ENCODE measurements around the gene SLX4IP.

Gene SLX4IP

DNA sequence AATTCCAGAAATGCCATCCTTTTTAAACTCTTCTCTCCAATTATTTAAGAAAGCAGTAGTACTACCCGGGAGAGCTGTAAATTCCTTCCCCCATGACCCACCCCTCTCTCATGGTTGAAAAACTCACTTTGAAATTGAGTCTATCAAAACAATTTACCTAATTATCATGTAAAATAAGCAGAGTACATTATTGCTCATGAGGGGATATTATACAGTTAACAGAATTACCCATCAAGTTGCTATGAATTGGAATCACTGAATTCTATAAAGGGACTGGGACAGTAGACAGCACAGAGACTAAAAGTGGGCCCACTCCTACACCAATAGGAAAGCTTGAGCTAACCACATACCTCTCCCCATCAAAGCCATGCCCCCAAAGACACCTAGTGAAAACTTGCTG is 222.3 kb downstream of the SLX4IP start:
- no peak for DNase-seq (ENCODE audit: low read depth)
- TF ChIP-seq POLR2A (IDR thresholded peaks at IDR 0.05; ENCODE audit: extremely low read depth, insufficient read length), result no peak
- TF ChIP-seq, protein P1, sequence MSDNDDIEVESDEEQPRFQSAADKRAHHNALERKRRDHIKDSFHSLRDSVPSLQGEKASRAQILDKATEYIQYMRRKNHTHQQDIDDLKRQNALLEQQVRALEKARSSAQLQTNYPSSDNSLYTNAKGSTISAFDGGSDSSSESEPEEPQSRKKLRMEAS (IDR thresholded peaks at IDR 0.05; ENCODE audit: low read depth, low read length), result no peak
- TF ChIP-seq, protein P2, sequence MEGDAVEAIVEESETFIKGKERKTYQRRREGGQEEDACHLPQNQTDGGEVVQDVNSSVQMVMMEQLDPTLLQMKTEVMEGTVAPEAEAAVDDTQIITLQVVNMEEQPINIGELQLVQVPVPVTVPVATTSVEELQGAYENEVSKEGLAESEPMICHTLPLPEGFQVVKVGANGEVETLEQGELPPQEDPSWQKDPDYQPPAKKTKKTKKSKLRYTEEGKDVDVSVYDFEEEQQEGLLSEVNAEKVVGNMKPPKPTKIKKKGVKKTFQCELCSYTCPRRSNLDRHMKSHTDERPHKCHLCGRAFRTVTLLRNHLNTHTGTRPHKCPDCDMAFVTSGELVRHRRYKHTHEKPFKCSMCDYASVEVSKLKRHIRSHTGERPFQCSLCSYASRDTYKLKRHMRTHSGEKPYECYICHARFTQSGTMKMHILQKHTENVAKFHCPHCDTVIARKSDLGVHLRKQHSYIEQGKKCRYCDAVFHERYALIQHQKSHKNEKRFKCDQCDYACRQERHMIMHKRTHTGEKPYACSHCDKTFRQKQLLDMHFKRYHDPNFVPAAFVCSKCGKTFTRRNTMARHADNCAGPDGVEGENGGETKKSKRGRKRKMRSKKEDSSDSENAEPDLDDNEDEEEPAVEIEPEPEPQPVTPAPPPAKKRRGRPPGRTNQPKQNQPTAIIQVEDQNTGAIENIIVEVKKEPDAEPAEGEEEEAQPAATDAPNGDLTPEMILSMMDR (IDR thresholded peaks at IDR 0.05; ENCODE audit: low read depth, low read length), result no peak
- no peak for TF ChIP-seq MYC (IDR thresholded peaks at IDR 0.05; ENCODE audit: low read depth, low read length)
- H3K4me3 ChIP-seq (ENCODE audit: low read depth, low read length), result no peak overlapping the region

DNA sequence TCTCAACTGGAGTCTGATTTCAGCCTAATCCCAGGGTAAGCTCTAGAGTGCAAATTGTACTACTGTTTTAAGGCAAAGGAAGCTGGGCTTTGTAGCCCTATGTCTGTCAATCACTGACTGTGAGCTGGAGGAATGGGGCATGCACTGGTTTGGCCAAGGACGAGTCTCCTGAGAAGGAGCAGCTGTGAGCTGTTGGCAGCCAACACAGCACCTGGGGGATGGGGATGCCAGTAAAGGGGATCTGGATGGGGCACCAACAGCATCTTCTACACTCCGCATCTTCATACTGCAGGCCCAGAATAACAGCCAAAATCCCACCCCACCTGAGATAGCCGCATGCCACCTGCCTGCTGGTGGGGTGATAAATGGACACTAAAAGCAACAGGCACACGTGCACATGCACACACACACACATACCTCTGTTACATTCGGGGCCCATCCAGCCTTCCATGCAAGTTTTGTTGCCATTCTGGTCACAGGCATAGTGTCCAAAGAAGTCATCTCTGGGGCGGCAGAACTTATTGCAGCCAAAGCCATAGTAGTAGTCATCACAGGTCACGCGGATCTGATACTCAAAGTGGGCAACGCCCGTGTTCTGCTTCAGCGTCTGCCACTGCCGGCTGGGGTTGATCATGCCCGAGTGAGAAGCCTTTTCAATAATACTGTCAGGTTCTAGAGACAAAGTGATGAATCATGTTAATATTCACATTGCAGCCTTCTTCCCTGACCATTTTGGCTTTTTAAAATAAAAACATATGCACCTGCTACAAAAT is 223.1 kb downstream of the SLX4IP start:
- H3K4me3 ChIP-seq (ENCODE audit: low read depth, low read length), result no peak overlapping the region
- TF ChIP-seq, protein P1 (IDR thresholded peaks at IDR 0.05; ENCODE audit: low read depth, low read length), result no peak
- TF ChIP-seq POLR2A (IDR thresholded peaks at IDR 0.05; ENCODE audit: extremely low read depth, insufficient read length) (no peak), MYC (IDR thresholded peaks at IDR 0.05; ENCODE audit: low read depth, low read length) (no peak)
- TF ChIP-seq, protein P2 (IDR thresholded peaks at IDR 0.05; ENCODE audit: low read depth, low read length), result no peak
- no peak for DNase-seq (ENCODE audit: low read depth)

DNA sequence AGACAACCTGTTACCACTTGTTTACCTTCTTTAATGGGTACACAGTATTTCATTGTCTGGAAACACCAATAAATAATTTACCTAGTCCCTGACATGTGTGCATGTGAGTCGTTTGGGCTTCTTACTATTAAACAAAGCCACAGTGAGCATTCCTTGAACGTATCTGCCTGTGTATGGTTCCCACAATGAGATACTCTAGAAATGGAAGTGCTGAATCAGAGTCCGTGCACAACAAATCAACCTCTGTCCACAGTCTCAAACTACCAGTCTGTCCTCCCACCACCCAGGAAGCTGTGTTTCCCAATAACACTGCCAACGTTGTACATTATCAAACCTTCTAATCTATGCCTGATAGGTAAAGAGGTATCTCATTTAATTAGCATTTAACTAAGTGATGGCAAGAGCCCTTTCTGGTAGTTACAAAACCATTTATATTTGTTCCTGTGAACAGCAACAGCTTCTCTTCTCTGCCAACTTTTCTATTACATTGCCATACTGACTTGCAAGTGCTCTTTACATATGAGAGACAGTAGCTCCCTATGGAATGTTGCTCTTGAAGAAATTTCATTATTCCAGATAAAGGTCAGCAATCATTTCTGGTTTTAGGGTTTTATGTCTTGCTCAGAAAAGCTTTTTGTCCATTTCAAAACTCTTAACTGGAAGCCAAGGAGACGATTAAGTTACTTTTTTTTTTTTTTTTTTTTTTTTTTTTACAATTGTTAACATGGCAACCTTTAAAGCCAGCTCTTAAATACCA is 223.9 kb downstream of the SLX4IP start:
- no peak for DNase-seq (ENCODE audit: low read depth)
- no peak overlapping the region for H3K4me3 ChIP-seq (ENCODE audit: low read depth, low read length)
- TF ChIP-seq MYC (IDR thresholded peaks at IDR 0.05; ENCODE audit: low read depth, low read length) (no peak), POLR2A (IDR thresholded peaks at IDR 0.05; ENCODE audit: extremely low read depth, insufficient read length) (no peak)
- TF ChIP-seq, protein P2 (IDR thresholded peaks at IDR 0.05; ENCODE audit: low read depth, low read length), result no peak
- TF ChIP-seq, protein P1 (IDR thresholded peaks at IDR 0.05; ENCODE audit: low read depth, low read length), result no peak

DNA sequence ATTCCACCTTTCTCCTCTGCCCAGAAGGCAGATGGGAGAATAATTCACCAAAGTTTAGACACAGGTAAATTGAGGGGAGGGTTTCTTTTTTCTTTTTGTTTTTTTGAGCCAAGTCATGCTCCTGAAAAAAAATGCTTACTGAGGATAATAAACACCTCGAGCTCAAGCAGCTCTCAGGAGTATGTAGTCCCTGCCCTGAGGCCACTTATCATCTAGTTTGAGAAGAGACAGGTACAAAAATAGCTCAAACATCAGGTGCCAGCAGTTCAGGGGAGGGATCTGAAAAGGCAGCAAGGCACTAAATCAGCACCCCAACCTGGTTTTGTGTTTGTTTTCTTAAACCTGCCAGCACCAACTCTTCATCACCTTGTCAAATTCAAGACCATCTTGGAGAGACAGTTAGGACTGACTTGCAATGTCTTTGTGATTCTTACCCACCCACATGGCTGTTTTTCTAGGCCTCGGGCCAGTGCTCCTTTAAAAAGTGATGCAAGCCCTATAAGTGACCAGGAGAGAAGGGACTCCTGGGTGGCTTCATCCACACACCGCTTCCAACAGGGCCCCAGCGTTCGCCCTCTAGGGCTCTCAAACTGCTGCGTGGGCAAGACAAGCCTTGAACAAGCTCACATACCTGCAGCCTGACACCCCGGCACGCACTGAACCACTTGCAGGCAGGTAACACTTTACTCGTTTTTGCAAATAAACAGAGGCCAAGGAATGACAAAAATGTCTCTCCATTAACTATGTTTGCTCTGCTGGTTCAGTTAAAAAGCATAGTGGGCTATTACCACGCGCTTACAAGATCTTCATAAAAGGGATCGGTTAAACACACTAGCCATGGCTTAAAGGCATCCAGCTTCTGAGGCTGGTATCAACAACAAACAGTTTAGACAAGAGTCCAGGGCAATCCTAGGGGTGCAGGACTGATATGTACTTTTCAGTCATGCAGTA is 224.8 kb downstream of the SLX4IP start:
- no peak for TF ChIP-seq MYC (IDR thresholded peaks at IDR 0.05; ENCODE audit: low read depth, low read length)
- TF ChIP-seq, protein P2 (IDR thresholded peaks at IDR 0.05; ENCODE audit: low read depth, low read length), result no peak
- no peak for TF ChIP-seq POLR2A (IDR thresholded peaks at IDR 0.05; ENCODE audit: extremely low read depth, insufficient read length)
- no peak overlapping the region for H3K4me3 ChIP-seq (ENCODE audit: low read depth, low read length)
- DNase-seq (ENCODE audit: low read depth), result no peak

DNA sequence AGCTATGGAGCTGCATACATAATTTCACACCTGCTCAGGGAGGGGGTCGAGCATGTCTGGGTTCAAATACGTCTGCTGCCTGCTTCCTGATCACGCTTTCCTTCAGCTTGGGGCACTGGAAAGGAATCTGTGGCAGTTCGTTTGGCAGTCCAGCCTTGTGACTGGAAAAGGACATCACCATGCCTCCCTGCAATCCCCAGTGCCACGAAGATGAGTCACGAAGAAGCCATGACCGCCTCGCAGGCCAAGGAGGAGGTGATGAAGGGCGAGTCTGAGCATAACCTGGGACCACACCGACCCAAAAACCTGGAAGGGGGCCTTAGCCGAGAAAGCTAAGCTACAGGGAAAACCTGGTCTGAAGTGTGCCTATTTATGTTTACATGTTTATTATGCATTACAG is 225.6 kb downstream of the SLX4IP start:
- H3K4me3 ChIP-seq (ENCODE audit: low read depth, low read length), result no peak overlapping the region
- no peak for DNase-seq (ENCODE audit: low read depth)
- TF ChIP-seq, protein P1 (IDR thresholded peaks at IDR 0.05; ENCODE audit: low read depth, low read length), result no peak
- TF ChIP-seq MYC (IDR thresholded peaks at IDR 0.05; ENCODE audit: low read depth, low read length), result no peak
- no peak for TF ChIP-seq POLR2A (IDR thresholded peaks at IDR 0.05; ENCODE audit: extremely low read depth, insufficient read length)
- TF ChIP-seq, protein P2 (IDR thresholded peaks at IDR 0.05; ENCODE audit: low read depth, low read length), result no peak
